Left cardiac atrium (tissue), 4 donors: Measurements from ENCODE around the gene SKAP2. TPM values are rescaled to one million over a fixed set of nuclear protein-coding genes. Genes with fewer than 3 reads are reported as not detected.

Source experiments
- ATAC-seq, 2 donors: fragments of 200-7000 bp; cut with Tn5 transposase; one replicate each; pipeline ENCODE4 v1.9.1; 2020; ENCODE audit warnings: mild to moderate bottlenecking in 2 of 2, moderate library complexity in 2 of 2
- DNase-seq: peaks from one replicate; pipeline ENCODE4 v3.0.0-alpha.2; 2020
- intact Hi-C, 2 donors: fragments of 100-400 bp; cut with DNase I; formaldehyde crosslinking; loops; one replicate each; pipeline versions ENCODE4 v1.14.1 to v1.15.1; 2022 to 2023
- total RNA-seq, 2 donors: library from RNA; stranded (reverse); fragmentation: NEBNext Ultra II Directional; extraction: Animal tissue kit (Norgen Biotek cat#: 25700); gene quantifications; one replicate each; pipeline ENCODE4 v1.2.1, GENCODE V29; 2021
- donor health status: DM: no; HTN: yes; CAD: no.
- donor health status: DM: no; HTN: yes; CAD: no; lungs with severe emphysema.
- donor health status: DM: yes; HTN: yes; CAD: no.
- donor health status: Dilated cardiomyopathy.

SKAP2 gene
- total RNA-seq, 2 donors from 2014 or later = 9.2 to 21.4 TPM

GRCh38 chr7:26700893-26701292 is 163.5 kb downstream of the SKAP2 start:
- ATAC-seq (no peak), DNase-seq (no peak)
- intact Hi-C loops = no loop called here

- DNase-seq (no peak), ATAC-seq (no peak)
- intact Hi-C loops = no loop called here
These were observed 164.0 kb downstream of the SKAP2 start for GRCh38 chr7:26700386-26700785.

- ATAC-seq (no peak), DNase-seq (no peak)
- intact Hi-C loops = no loop called here
These were observed 164.6 kb downstream of the SKAP2 start for GRCh38 chr7:26699766-26700165.

- intact Hi-C loops = no loop called here
- no peak for ATAC-seq
- DNase-seq = no peak
These were observed 165.6 kb downstream of the SKAP2 start for GRCh38 chr7:26698806-26699205.

- intact Hi-C loops = no loop called here
- DNase-seq (no peak), ATAC-seq (no peak)
These were observed 166.2 kb downstream of the SKAP2 start for GRCh38 chr7:26698194-26698593.

GRCh38 chr7:26696978-26697377 is 167.4 kb downstream of the SKAP2 start:
- intact Hi-C loops = no loop called here
- ATAC-seq (no peak), DNase-seq (no peak)

GRCh38 chr7:26696161-26696560 is 168.2 kb downstream of the SKAP2 start:
- no peak for DNase-seq
- ATAC-seq = no peak
- intact Hi-C loops = no loop called here

GRCh38 chr7:26694713-26695112 is 169.7 kb downstream of the SKAP2 start:
- DNase-seq = no peak
- no peak for ATAC-seq
- intact Hi-C loops = no loop called here

GRCh38 chr7:26694141-26694540 is 170.2 kb downstream of the SKAP2 start:
- intact Hi-C loops = no loop called here
- ATAC-seq (no peak), DNase-seq (no peak)

- ATAC-seq = no peak
- intact Hi-C loops = no loop called here
- DNase-seq = no peak
These were observed 172.5 kb downstream of the SKAP2 start for GRCh38 chr7:26691886-26692285.

- DNase-seq (no peak), ATAC-seq (no peak)
- intact Hi-C loops = no loop called here
These were observed 173.0 kb downstream of the SKAP2 start for GRCh38 chr7:26691406-26691805.

- ATAC-seq = peak in 1 of 2 donors; percentile 30
- intact Hi-C loops = no loop called here
- no peak for DNase-seq
These were observed 174.1 kb downstream of the SKAP2 start for GRCh38 chr7:26690135-26690805.

GRCh38 chr7:26688936-26689506 is 175.4 kb downstream of the SKAP2 start:
- ATAC-seq (no peak), DNase-seq (no peak)
- intact Hi-C loops = no loop called here

- DNase-seq = no peak
- intact Hi-C loops = no loop called here
- ATAC-seq = no peak
These were observed 176.0 kb downstream of the SKAP2 start for GRCh38 chr7:26688388-26688787.

GRCh38 chr7:26687032-26687431 is 177.4 kb downstream of the SKAP2 start:
- intact Hi-C loops = loop anchor here in 1 of 2 donors (2.0 kb wide), 1 partner anchor 474 kb away; no protein-coding TSS in a partner anchor
- ATAC-seq = no peak
- DNase-seq = no peak

- intact Hi-C loops = loop anchor here in 1 of 2 donors (2.0 kb wide), 1 partner anchor 474 kb away; no protein-coding TSS in a partner anchor
- peak; percentile 53 to 70 for ATAC-seq
- no peak for DNase-seq
These were observed 177.9 kb downstream of the SKAP2 start for GRCh38 chr7:26686448-26686981.

- ATAC-seq = no peak
- no peak for DNase-seq
- intact Hi-C loops = loop anchor here in 1 of 2 donors (2.0 kb wide), 1 partner anchor 475 kb away; no protein-coding TSS in a partner anchor
These were observed 178.8 kb downstream of the SKAP2 start for GRCh38 chr7:26685606-26686005.

GRCh38 chr7:26684447-26684846 is 179.9 kb downstream of the SKAP2 start:
- DNase-seq = no peak
- ATAC-seq = no peak
- intact Hi-C loops = no loop called here

- DNase-seq (no peak), ATAC-seq (no peak)
- intact Hi-C loops = no loop called here
These were observed 181.1 kb downstream of the SKAP2 start for GRCh38 chr7:26683277-26683676.

- intact Hi-C loops = no loop called here
- ATAC-seq = no peak
- DNase-seq = no peak
These were observed 182.5 kb downstream of the SKAP2 start for GRCh38 chr7:26681819-26682418.
